ENCODE data around the gene CHN2. TPM values are rescaled to one million over a fixed set of nuclear protein-coding genes. Genes with fewer than 3 reads are reported as not detected.

The CHN2 gene
- total RNA-seq, 1 experiment from 2014 or later, result 18.8 TPM

DNA sequence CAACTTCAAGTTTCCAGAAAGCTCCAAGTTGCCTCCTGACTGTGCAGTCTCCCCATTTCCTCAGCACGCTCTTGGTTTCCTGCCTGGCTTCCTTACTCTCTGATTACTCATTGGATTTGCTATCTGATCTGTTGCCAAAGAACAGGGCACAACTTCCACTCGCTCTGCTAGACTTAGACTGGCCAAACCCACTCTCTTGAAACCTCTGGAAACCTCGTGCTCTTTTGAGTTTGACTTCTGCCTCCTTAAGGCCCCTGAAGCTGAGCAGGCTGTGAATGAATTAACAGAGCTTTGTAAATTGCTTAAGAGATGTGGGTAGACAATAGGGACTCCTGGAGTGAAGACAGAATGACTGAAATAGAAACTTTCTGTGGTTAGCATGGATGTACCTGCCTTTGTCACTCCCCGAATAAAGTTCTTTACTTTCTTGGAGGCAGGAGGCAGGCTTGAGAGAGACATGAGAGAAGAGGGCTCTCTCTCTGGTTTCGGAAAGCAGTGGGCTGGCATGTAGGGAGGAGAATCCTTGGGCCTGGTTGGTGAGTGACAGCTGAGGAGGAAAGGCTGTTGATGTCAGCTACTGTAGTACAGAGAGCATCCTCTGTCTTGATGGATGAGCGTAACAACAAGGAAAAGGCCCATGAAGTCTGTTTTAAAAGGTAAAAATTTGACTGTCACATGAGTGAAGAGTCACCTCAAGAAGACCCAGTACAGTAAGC lies 70.8 kb downstream of the CHN2 start:
- H3K4me1 Mint-ChIP-seq (ENCODE audit: low read depth, unreplicated experiment), result no peaks in the 10 kb centered on the region
- Histone ChIP-seq H3K4me3 (ENCODE audit: low read depth, low read length) (no peak overlapping the region), H3K27me3 (replicated peaks; ENCODE audit: control insufficient read depth, insufficient read depth, low read length) (no peaks in the 10 kb centered on the region), H3K36me3 (ENCODE audit: control insufficient read depth, insufficient read depth, low read length) (no peaks in the 10 kb centered on the region), H3K4me1 (peaks cover 11% of the 10 kb centered on the region), H3K9me3 (no peaks in the 10 kb centered on the region)
- intact Hi-C loops (cut with micrococcal nuclease; ENCODE audit: unreplicated experiment), result no loop called here
- no TSS peak for BruUV-seq (replicated peaks)
- DNase-seq, result no peak
- H3K27me3 Mint-ChIP-seq (ENCODE audit: insufficient read depth, unreplicated experiment), result no peaks in the 10 kb centered on the region
- no peak overlapping the region for H3K4me3 Mint-ChIP-seq (ENCODE audit: unreplicated experiment)
- no peaks in the 10 kb centered on the region for H3K9me3 Mint-ChIP-seq (ENCODE audit: unreplicated experiment)
- ChIA-PET CTCF (no interaction called here), POLR2A (no interaction called here)
- H3K36me3 Mint-ChIP-seq (ENCODE audit: insufficient read depth, unreplicated experiment), result no peaks in the 10 kb centered on the region
- H3K27ac Mint-ChIP-seq (ENCODE audit: unreplicated experiment), result no peak overlapping the region
- TF ChIP-seq, protein P1, sequence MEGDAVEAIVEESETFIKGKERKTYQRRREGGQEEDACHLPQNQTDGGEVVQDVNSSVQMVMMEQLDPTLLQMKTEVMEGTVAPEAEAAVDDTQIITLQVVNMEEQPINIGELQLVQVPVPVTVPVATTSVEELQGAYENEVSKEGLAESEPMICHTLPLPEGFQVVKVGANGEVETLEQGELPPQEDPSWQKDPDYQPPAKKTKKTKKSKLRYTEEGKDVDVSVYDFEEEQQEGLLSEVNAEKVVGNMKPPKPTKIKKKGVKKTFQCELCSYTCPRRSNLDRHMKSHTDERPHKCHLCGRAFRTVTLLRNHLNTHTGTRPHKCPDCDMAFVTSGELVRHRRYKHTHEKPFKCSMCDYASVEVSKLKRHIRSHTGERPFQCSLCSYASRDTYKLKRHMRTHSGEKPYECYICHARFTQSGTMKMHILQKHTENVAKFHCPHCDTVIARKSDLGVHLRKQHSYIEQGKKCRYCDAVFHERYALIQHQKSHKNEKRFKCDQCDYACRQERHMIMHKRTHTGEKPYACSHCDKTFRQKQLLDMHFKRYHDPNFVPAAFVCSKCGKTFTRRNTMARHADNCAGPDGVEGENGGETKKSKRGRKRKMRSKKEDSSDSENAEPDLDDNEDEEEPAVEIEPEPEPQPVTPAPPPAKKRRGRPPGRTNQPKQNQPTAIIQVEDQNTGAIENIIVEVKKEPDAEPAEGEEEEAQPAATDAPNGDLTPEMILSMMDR (IDR thresholded peaks at IDR 0.05; ENCODE audit: insufficient read depth in 1 of 2, low read depth in 1 of 2, low read length in 1 of 2, severe bottlenecking in 1 of 2, unreplicated experiment in 1 of 2), result no peak

DNA sequence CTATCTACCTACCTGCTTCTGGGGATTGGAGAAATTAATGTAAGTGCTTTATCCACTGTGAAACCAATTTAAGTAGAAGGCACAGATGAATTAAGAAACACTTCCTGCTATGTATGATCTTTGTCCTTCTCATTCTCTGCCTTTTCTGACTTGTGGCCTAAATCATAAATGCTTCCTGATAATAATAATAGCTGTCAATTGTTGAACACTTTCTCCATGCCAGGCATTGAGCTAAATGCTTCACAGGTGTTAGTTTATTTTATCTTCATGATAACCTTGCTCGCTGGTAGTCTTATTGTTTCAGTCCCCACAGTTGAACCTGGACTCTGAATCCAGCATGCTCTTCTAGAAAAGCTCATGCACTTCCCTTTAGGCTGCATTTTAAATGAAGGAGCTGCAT lies 75.4 kb downstream of the CHN2 start:
- no peak for DNase-seq
- Mint-ChIP-seq H3K9me3 (ENCODE audit: unreplicated experiment) (no peaks in the 10 kb centered on the region), H3K27me3 (ENCODE audit: insufficient read depth, unreplicated experiment) (no peaks in the 10 kb centered on the region), H3K4me1 (ENCODE audit: low read depth, unreplicated experiment) (peaks cover 18% of the 10 kb centered on the region), H3K4me3 (ENCODE audit: unreplicated experiment) (no peak overlapping the region), H3K36me3 (ENCODE audit: insufficient read depth, unreplicated experiment) (no peaks in the 10 kb centered on the region), H3K27ac (ENCODE audit: unreplicated experiment) (no peak overlapping the region)
- Histone ChIP-seq H3K9me3 (no peaks in the 10 kb centered on the region), H3K36me3 (ENCODE audit: control insufficient read depth, insufficient read depth, low read length) (no peaks in the 10 kb centered on the region), H3K4me3 (ENCODE audit: low read depth, low read length) (no peak overlapping the region), H3K4me1 (peaks cover 31% of the 10 kb centered on the region), H3K27me3 (replicated peaks; ENCODE audit: control insufficient read depth, insufficient read depth, low read length) (no peaks in the 10 kb centered on the region)
- ChIA-PET CTCF (no interaction called here), POLR2A (no interaction called here)
- no TSS peak for BruUV-seq (replicated peaks)
- intact Hi-C loops (cut with micrococcal nuclease; ENCODE audit: unreplicated experiment), result no loop called here
- TF ChIP-seq, protein P1 (IDR thresholded peaks at IDR 0.05; ENCODE audit: insufficient read depth in 1 of 2, low read depth in 1 of 2, low read length in 1 of 2, severe bottlenecking in 1 of 2, unreplicated experiment in 1 of 2), result no peak

DNA sequence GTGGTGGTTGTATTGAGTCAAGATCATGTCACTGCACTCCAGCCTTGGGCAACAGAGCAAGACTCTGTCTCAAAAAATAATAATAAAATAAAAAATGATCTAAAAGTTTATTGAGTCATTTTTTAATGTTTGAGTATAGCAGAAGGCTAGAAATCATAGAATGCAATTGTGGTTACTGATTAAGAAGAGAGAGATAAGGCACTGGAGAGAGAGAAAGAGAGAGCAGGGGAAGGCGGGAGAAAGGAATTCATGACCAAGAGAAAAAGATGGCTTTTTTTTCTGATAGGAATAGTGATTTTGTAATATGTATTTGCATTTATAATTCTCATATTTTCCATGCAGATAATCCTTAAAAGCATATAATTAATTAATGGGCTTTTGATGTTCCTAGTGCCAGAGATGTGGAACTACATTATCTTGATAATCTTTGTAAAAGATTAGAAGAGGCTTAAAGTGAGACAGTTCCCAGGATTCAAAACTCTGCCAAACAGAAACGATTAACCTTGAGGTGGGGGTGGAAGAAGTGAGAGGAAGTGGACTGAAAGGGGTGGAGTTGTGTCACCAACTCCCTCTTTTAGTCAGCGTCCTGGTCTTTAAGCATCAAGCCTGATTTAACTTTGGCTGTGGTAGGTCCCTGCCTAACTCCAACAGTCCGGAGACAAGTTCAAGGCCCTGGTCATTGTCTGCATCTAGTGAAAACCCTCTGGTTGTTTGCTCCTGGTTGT lies 76.2 kb downstream of the CHN2 start:
- POLR2A ChIA-PET, result no interaction called here
- H3K4me3 Mint-ChIP-seq (ENCODE audit: unreplicated experiment), result peak overlapping the region; percentile 1
- H3K4me1 Mint-ChIP-seq (ENCODE audit: low read depth, unreplicated experiment), result peaks cover 19% of the 10 kb centered on the region
- peak in 1 of 2 experiments; percentile 25 for DNase-seq
- H3K27me3 Mint-ChIP-seq (ENCODE audit: insufficient read depth, unreplicated experiment), result no peaks in the 10 kb centered on the region
- CTCF ChIA-PET, result no interaction called here
- TF ChIP-seq, protein P1 (IDR thresholded peaks at IDR 0.05; ENCODE audit: insufficient read depth in 1 of 2, low read depth in 1 of 2, low read length in 1 of 2, severe bottlenecking in 1 of 2, unreplicated experiment in 1 of 2), result no peak
- Histone ChIP-seq H3K27me3 (replicated peaks; ENCODE audit: control insufficient read depth, insufficient read depth, low read length) (no peaks in the 10 kb centered on the region), H3K9me3 (no peaks in the 10 kb centered on the region), H3K4me1 (peaks cover 31% of the 10 kb centered on the region), H3K36me3 (ENCODE audit: control insufficient read depth, insufficient read depth, low read length) (no peaks in the 10 kb centered on the region), H3K4me3 (ENCODE audit: low read depth, low read length) (no peak overlapping the region)
- H3K36me3 Mint-ChIP-seq (ENCODE audit: insufficient read depth, unreplicated experiment), result no peaks in the 10 kb centered on the region
- H3K27ac Mint-ChIP-seq (ENCODE audit: unreplicated experiment), result peak overlapping the region; percentile 50
- intact Hi-C loops (cut with micrococcal nuclease; ENCODE audit: unreplicated experiment), result no loop called here
- no peaks in the 10 kb centered on the region for H3K9me3 Mint-ChIP-seq (ENCODE audit: unreplicated experiment)
- BruUV-seq (replicated peaks), result no TSS peak

Measured in Caco-2 (cell line).